Astrocyte (in vitro differentiated cells and primary cell): ENCODE data around the gene ABHD5. TPM values are rescaled to one million over a fixed set of nuclear protein-coding genes. Genes with fewer than 3 reads are reported as not detected.

ENCODE experiments used
- DNase-seq: peaks from one replicate; pipeline ENCODE4 v3.0.0-alpha.2; 2010; ENCODE audit warnings: low read depth
- FAIRE-seq: peaks from 2 replicates; lab custom pipeline; 2011; peaks lifted over from hg19 to GRCh38; lab: Jason Lieb, UNC
- H2AFZ ChIP-seq: 2 replicates; pipeline ENCODE4 v1.6.0; 2012; ENCODE audit warnings: low read depth, low read length, inconsistent platforms
- H3K27ac ChIP-seq: 2 replicates; pipeline ENCODE4 v1.5.1; 2011; ENCODE audit warnings: low read depth, low read length, inconsistent platforms
- H3K27me3 ChIP-seq: 2 replicates; pipeline ENCODE4 v1.6.0; 2011; ENCODE audit warnings: low read length, inconsistent platforms; ENCODE audit not compliant: insufficient read depth
- H3K36me3 ChIP-seq: 2 replicates; pipeline ENCODE4 v1.5.1; 2011; ENCODE audit warnings: low read length, inconsistent platforms; ENCODE audit not compliant: insufficient read depth
- H3K4me1 ChIP-seq: 2 replicates; pipeline ENCODE4 v1.5.1; 2011; ENCODE audit warnings: low read length, inconsistent platforms; ENCODE audit not compliant: insufficient read depth
- H3K4me2 ChIP-seq: 2 replicates; pipeline ENCODE4 v1.6.0; 2012; ENCODE audit warnings: low read length, inconsistent platforms
- H3K4me3 ChIP-seq: 2 replicates; pipeline ENCODE4 v1.5.1; 2011; ENCODE audit warnings: low read depth, mild to moderate bottlenecking, low read length, inconsistent platforms; ENCODE audit not compliant: insufficient read depth
- H3K79me2 ChIP-seq: 2 replicates; pipeline ENCODE4 v1.6.0; 2012; ENCODE audit warnings: mild to moderate bottlenecking, low read length, inconsistent platforms; ENCODE audit not compliant: insufficient read depth
- H3K9ac ChIP-seq: 2 replicates; pipeline ENCODE4 v1.6.0; 2012; ENCODE audit warnings: mild to moderate bottlenecking, low read length, inconsistent platforms
- H3K9me3 ChIP-seq: 2 replicates; pipeline ENCODE4 v1.5.1; 2012; ENCODE audit warnings: low read depth, mild to moderate bottlenecking, low read length, inconsistent platforms; ENCODE audit not compliant: insufficient read depth
- H4K20me1 ChIP-seq: 2 replicates; pipeline ENCODE4 v1.6.0; 2012; ENCODE audit warnings: low read length, inconsistent platforms; ENCODE audit not compliant: insufficient read depth
- H3K27ac Mint-ChIP-seq: one replicate; pipeline ENCODE4 v1.8.0; 2021; ENCODE audit warnings: mild to moderate bottlenecking, mixed read lengths; ENCODE audit not compliant: unreplicated experiment
- H3K27me3 Mint-ChIP-seq: one replicate; pipeline ENCODE4 v1.8.0; 2021; ENCODE audit warnings: low read depth, mixed read lengths; ENCODE audit not compliant: unreplicated experiment
- H3K36me3 Mint-ChIP-seq: one replicate; pipeline ENCODE4 v1.8.0; 2021; ENCODE audit warnings: low read depth, mixed read lengths; ENCODE audit not compliant: unreplicated experiment
- H3K4me1 Mint-ChIP-seq: one replicate; pipeline ENCODE4 v1.8.0; 2021; ENCODE audit warnings: low read depth, mixed read lengths; ENCODE audit not compliant: unreplicated experiment
- H3K4me3 Mint-ChIP-seq: one replicate; pipeline ENCODE4 v1.8.0; 2021; ENCODE audit warnings: mild to moderate bottlenecking, moderate library complexity, mixed read lengths; ENCODE audit not compliant: unreplicated experiment
- H3K9me3 Mint-ChIP-seq: one replicate; pipeline ENCODE4 v1.8.0; 2021; ENCODE audit warnings: mild to moderate bottlenecking, mixed read lengths; ENCODE audit not compliant: unreplicated experiment
- CTCF ChIP-seq: IDR thresholded peaks from 2 replicates; pipeline ENCODE4 v1.5.1; 2011; ENCODE audit warnings: low read depth, mild to moderate bottlenecking, inconsistent platforms, low read length, moderate library complexity; ENCODE audit not compliant: insufficient read depth
- EZH2 ChIP-seq: IDR thresholded peaks from 2 replicates; pipeline ENCODE4 v1.6.1; 2012; ENCODE audit warnings: mild to moderate bottlenecking, low read length, inconsistent platforms; ENCODE audit not compliant: insufficient read depth
- total RNA-seq: library from RNA; stranded (reverse); gene quantifications from 2 replicates; pipeline ENCODE4 v1.2.1, GENCODE V29; 2021

ABHD5 gene
- total RNA-seq, 1 donor from 2014 or later: 18.3 TPM

DNA sequence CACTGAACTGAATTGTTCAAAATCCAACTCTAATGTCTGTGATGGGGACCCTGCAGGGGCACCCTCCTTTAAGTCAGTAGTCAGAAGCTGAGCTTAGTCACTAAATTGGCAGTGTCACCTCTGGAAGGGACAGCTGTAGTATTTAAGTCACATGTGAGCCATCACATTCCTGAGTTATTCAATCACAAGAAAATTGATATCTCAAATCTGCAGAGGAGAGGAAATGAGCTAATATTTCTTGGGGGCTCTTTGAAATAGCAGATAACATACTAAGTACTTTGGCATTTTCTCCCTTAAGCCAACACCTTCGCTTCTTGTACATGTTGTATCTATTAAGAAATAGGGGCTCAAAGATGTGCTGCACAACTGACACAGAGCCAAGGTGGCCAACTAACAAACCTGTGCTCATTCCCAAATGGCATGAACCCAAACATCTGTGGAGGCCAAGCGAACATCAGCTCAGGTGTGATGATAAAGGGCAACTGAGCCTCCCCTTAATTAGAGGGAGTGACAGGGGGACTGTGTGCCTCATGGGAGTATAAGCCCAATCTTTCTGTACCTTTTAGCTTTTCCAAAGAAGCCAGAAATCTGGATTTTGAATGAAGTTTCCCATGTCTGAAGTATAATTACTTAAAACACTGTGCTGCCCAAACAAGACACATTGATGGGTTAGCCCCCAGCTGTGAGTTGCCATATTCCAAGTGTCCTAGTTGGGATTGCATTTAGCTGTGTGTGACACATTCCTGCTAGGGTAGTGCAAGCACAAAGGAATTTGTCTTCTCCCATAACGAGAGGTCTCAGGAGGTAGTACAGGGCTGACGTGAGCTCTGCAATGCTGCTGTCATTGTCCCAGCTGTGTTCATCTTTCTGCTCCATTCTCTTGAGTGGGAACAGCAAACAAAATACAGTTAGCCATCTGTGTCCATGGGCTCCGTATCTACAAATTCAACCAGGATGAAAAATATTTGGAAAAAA, 63.3 kb downstream of the ABHD5 start:
- H3K27ac ChIP-seq: peak overlapping the region; percentile 52
- Mint-ChIP-seq H3K4me3 (no peak overlapping the region), H3K27me3 (peaks cover 3% of the 10 kb centered on the region), H3K9me3 (peaks cover 4% of the 10 kb centered on the region), H3K4me1 (peaks cover 26% of the 10 kb centered on the region), H3K36me3 (no peaks in the 10 kb centered on the region), H3K27ac (peak overlapping the region; percentile 55)
- H2AFZ ChIP-seq: no peak overlapping the region
- TF ChIP-seq EZH2 (no peak), CTCF (no peak)
- H3K4me1 ChIP-seq: peaks cover 21% of the 10 kb centered on the region
- no peaks in the 10 kb centered on the region for H3K27me3 ChIP-seq
- no peaks in the 10 kb centered on the region for H3K79me2 ChIP-seq
- DNase-seq: peak; percentile 73
- H3K36me3 ChIP-seq: no peaks in the 10 kb centered on the region
- peak; percentile 77 for FAIRE-seq
- H3K9me3 ChIP-seq: no peaks in the 10 kb centered on the region
- peak overlapping the region; percentile 67 for H3K4me2 ChIP-seq
- H3K4me3 ChIP-seq: peak overlapping the region; percentile 6
- H3K9ac ChIP-seq: peak overlapping the region; percentile 19
- H4K20me1 ChIP-seq: no peaks in the 10 kb centered on the region

DNA sequence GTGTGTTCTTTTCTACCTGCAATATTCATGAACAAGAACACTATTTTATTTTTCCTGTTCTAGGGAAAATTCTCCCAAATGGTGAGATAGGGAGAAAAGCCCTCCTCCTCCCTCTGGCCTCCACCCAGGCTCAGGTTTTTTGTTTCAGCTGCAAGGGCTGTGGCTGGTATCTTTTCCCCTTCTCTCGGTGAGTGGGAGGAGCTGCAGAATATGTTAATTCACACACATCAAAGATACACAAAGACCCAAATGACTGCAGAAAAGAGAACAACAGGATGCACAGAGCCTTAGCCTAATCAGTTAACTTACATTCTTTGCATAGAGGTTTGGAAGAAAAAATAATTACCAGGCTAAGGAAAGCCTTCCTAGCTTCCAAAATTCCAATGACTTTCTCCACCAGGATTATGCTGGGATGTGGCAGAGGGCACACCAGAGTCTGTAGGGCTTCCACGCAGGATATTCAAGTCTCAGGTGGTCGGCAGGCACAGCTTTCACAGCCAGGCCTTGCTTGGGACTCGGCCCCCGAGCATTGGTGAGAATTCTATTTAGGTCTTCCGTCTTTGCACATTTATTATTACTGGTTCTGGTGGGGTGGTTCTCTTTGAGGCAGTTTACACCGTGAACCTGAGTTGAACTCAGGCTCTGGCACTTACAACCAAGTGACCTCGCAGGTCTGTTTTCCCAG, 64.9 kb downstream of the ABHD5 start:
- no peak for DNase-seq
- Histone ChIP-seq H3K27ac (no peak overlapping the region), H2AFZ (no peak overlapping the region), H3K9ac (no peak overlapping the region), H3K79me2 (no peaks in the 10 kb centered on the region), H3K4me2 (no peak overlapping the region), H3K9me3 (no peaks in the 10 kb centered on the region), H3K36me3 (no peaks in the 10 kb centered on the region), H3K4me1 (peaks cover 31% of the 10 kb centered on the region), H3K27me3 (no peaks in the 10 kb centered on the region), H4K20me1 (no peaks in the 10 kb centered on the region), H3K4me3 (no peak overlapping the region)
- H3K4me3 Mint-ChIP-seq: no peak overlapping the region
- no peaks in the 10 kb centered on the region for H3K36me3 Mint-ChIP-seq
- peaks cover 3% of the 10 kb centered on the region for H3K27me3 Mint-ChIP-seq
- H3K27ac Mint-ChIP-seq: no peak overlapping the region
- peaks cover 3% of the 10 kb centered on the region for H3K9me3 Mint-ChIP-seq
- FAIRE-seq: no peak
- H3K4me1 Mint-ChIP-seq: peaks cover 35% of the 10 kb centered on the region
- TF ChIP-seq CTCF (no peak), EZH2 (no peak)
